HEK293 (cell line): ENCODE data around the gene GOSR2.
A peak's percentile ranks its signal among the peaks of the same experiment; 100 is the strongest.

Experiments
- CTCF ChIA-PET: fragments of 350-600 bp; formaldehyde crosslinking; extraction: SDS; loops from one replicate; lab custom pipeline; 2021; ENCODE audit warnings: antibody characterized with exemption; lab: Yijun Ruan, JAX
- POLR2A ChIA-PET: fragments of 300-600 bp; formaldehyde crosslinking; extraction: SDS; loops from one replicate; lab custom pipeline; 2020; ENCODE audit warnings: antibody characterized with exemption, inconsistent platforms; lab: Yijun Ruan, JAX
- H3K27ac ChIP-seq: fragments of 200-500 bp; sonication (Bioruptor generic); 2 replicates; pipeline ENCODE4 v1.5.1; 2014; ENCODE audit warnings: low read depth, low read length, control low read depth, inconsistent platforms; ENCODE audit errors: extremely low read depth
- H3K36me3 ChIP-seq, 2 experiments: fragments of 200-500 bp in 1 of 2; sonication (Bioruptor generic) in 1 of 2; 1 replicate in 1 of 2; 2 replicates in 1 of 2; pipeline ENCODE4 v1.5.1; 2014 to 2017; ENCODE audit warnings: inconsistent platforms in 2 of 2, low read length in 2 of 2; ENCODE audit not compliant: control insufficient read depth in 2 of 2, insufficient read depth in 1 of 2
- H3K4me1 ChIP-seq: fragments of 200-500 bp; sonication (Bioruptor generic); 2 replicates; pipeline ENCODE4 v1.5.1; 2014; ENCODE audit warnings: mild to moderate bottlenecking, low read length, inconsistent platforms; ENCODE audit not compliant: control insufficient read depth, insufficient read depth
- H3K4me3 ChIP-seq: 2 replicates; pipeline ENCODE4 v1.5.1; 2011; ENCODE audit warnings: low read depth, mild to moderate bottlenecking, control low read depth, low read length, moderate library complexity
- H3K9me3 ChIP-seq: fragments of 200-500 bp; sonication (Bioruptor generic); 2 replicates; pipeline ENCODE4 v1.5.1; 2014; ENCODE audit warnings: low read depth, low read length, inconsistent platforms; ENCODE audit not compliant: control insufficient read depth, insufficient read depth
- MEIS1 ChIP-seq: sonication (generic); formaldehyde crosslinking; IDR thresholded peaks from 2 replicates; pipeline ENCODE4 v1.8.1; 2022; ENCODE audit warnings: missing genetic modification reagents, mild to moderate bottlenecking, borderline replicate concordance
- SETDB1 ChIP-seq: IDR thresholded peaks from one replicate; pipeline ENCODE4 v1.6.1; 2017; ENCODE audit warnings: mild to moderate bottlenecking, low read length, moderate library complexity, mixed read lengths; ENCODE audit not compliant: insufficient read length
- ZBTB17 ChIP-seq: fragments of 450-650 bp; formaldehyde crosslinking; IDR thresholded peaks from 2 replicates; pipeline ENCODE4 v1.5.1; 2016; ENCODE audit warnings: missing biosample characterization, missing genetic modification characterization
- ZNF664 ChIP-seq: fragments of 450-650 bp; formaldehyde crosslinking; IDR thresholded peaks from 2 replicates; pipeline ENCODE4 v1.5.1; 2016; ENCODE audit warnings: missing biosample characterization, missing genetic modification characterization
- ZNF701 ChIP-seq: fragments of 450-650 bp; formaldehyde crosslinking; IDR thresholded peaks from 2 replicates; pipeline ENCODE4 v1.5.1; 2016; ENCODE audit warnings: missing biosample characterization, missing genetic modification characterization
- ZNF768 ChIP-seq: fragments of 450-650 bp; formaldehyde crosslinking; IDR thresholded peaks from 2 replicates; pipeline ENCODE4 v1.5.1; 2018; ENCODE audit warnings: missing biosample characterization, mild to moderate bottlenecking, missing genetic modification characterization
- ZSCAN23 ChIP-seq: fragments of 450-650 bp; formaldehyde crosslinking; IDR thresholded peaks from 2 replicates; pipeline ENCODE4 v1.5.1; 2016; ENCODE audit warnings: missing biosample characterization, missing genetic modification characterization
- TF ChIP-seq, protein P1 (sequence below): IDR thresholded peaks from 2 replicates; pipeline ENCODE4 v1.6.1; 2011; ENCODE audit warnings: mild to moderate bottlenecking, low read depth, low read length, borderline replicate concordance
- TF ChIP-seq, protein P2 (sequence below): fragments of 450-650 bp; formaldehyde crosslinking; IDR thresholded peaks from 2 replicates; pipeline ENCODE4 v1.5.1; 2016; ENCODE audit warnings: missing biosample characterization, missing genetic modification characterization
- TF ChIP-seq, protein P3 (sequence below): fragments of 450-650 bp; formaldehyde crosslinking; IDR thresholded peaks from 2 replicates; pipeline ENCODE4 v1.5.1; 2016; ENCODE audit warnings: missing biosample characterization, missing genetic modification characterization

The GOSR2 gene

DNA sequence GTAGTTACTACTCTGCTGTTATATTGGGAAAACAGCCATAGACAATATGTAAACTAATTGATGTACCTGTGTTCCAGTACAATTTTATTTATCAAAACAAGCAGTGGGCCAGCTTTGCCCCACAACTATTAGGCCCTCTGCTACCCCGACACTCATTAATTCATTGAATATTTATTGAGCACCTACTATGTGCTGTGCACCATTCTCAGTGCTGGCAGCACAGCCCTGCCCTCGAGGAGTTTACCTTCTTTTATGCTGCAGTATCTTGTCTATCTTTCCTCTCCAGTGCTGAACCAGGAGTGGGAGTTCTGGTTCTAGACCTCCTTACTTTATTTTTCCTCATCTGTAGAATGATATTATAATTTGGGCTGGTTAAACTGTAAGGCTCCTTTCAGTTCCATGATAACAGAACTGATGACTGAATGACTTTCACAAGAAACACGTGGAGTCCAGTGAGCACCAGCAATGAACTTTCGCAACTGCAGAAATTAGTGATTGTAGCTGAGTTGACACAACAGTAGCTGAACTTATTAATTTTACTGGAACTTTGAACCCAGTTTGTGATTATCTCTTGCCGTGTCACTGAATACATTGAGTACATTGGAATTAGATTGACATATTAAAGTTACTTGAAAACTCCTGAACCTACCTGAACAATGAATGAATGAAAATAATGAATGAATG is 2.4 kb downstream of the GOSR2 start:
- H3K27ac ChIP-seq = no peak overlapping the region
- peaks cover 6% of the 10 kb centered on the region for H3K4me1 ChIP-seq
- ChIA-PET CTCF (interaction anchor here (0.7 to 6.2 kb wide), 5 partner anchors 10 to 83 kb away, joined by 3 to 54 read pairs (median 3); partner anchors contain the start of gene WNT9B), POLR2A (no interaction called here)
- TF ChIP-seq SETDB1 (no peak), ZNF664 (peak; percentile 37; the same call in 1 of the 2 replicates)
- TF ChIP-seq, protein P1, sequence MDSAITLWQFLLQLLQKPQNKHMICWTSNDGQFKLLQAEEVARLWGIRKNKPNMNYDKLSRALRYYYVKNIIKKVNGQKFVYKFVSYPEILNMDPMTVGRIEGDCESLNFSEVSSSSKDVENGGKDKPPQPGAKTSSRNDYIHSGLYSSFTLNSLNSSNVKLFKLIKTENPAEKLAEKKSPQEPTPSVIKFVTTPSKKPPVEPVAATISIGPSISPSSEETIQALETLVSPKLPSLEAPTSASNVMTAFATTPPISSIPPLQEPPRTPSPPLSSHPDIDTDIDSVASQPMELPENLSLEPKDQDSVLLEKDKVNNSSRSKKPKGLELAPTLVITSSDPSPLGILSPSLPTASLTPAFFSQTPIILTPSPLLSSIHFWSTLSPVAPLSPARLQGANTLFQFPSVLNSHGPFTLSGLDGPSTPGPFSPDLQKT = no peak
- TF ChIP-seq, protein P2, sequence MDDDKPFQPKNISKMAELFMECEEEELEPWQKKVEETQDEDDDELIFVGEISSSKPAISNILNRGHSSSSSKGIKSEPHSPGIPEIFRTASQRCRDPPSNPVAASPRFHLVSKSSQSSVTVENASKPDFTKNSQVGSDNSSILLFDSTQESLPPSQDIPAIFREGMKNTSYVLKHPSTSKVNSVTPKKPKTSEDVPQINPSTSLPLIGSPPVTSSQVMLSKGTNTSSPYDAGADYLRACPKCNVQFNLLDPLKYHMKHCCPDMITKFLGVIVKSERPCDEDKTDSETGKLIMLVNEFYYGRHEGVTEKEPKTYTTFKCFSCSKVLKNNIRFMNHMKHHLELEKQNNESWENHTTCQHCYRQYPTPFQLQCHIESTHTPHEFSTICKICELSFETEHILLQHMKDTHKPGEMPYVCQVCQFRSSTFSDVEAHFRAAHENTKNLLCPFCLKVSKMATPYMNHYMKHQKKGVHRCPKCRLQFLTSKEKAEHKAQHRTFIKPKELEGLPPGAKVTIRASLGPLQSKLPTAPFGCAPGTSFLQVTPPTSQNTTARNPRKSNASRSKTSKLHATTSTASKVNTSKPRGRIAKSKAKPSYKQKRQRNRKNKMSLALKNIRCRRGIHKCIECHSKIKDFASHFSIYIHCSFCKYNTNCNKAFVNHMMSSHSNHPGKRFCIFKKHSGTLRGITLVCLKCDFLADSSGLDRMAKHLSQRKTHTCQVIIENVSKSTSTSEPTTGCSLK (tag by site-specific recombination) = no peak
- H3K9me3 ChIP-seq = no peaks in the 10 kb centered on the region
- no peak overlapping the region for H3K4me3 ChIP-seq
- H3K36me3 ChIP-seq = peaks cover 8 to 16% of the 10 kb centered on the region in 2 experiments; a peak in 2 of 3 replicates

DNA sequence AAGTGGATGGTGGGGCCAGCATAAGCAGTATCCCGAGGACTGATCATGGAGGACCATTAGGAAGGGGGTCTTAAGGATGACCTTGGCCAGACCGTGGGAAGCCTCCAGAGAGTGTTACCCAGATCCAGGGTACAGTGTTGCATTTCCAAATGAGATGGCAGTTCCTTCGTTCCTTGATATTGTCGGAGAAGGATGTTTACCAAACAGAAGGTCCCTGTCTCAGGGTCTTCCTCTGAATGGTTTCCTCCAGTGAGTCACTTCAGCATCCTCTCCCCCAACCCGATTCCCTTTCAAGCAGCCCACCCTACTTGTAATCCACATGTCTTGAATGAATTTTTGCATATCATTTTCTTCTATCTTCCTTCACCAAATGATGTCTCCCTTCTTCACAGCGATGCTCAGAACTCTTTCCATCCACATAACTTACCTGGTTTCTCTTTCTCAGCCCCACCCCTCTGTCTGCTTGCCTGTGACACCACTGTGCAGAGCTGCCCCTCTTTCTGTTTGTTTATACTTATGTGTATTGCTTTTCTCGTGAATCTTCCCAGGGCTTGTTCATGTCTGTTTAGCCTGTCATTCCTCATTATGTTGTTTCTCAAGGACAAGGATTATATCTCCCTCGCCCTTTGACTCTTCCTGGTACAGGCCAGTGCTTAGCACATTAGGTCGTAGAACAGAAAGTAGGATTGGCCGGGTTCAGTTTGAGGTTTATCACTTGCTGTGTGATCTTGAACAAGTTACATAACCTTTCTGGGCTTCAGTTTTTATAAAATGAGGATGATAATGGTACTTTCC is 5.7 kb downstream of the GOSR2 start:
- H3K9me3 ChIP-seq = no peaks in the 10 kb centered on the region
- no peak overlapping the region for H3K4me3 ChIP-seq
- ChIA-PET CTCF (interaction anchor here (6.2 kb wide), 1 partner anchor 14 kb away, joined by 54 read pairs; no protein-coding TSS in a partner anchor), POLR2A (no interaction called here)
- peaks cover 41 to 50% of the 10 kb centered on the region in 2 experiments for H3K36me3 ChIP-seq
- TF ChIP-seq, protein P3, sequence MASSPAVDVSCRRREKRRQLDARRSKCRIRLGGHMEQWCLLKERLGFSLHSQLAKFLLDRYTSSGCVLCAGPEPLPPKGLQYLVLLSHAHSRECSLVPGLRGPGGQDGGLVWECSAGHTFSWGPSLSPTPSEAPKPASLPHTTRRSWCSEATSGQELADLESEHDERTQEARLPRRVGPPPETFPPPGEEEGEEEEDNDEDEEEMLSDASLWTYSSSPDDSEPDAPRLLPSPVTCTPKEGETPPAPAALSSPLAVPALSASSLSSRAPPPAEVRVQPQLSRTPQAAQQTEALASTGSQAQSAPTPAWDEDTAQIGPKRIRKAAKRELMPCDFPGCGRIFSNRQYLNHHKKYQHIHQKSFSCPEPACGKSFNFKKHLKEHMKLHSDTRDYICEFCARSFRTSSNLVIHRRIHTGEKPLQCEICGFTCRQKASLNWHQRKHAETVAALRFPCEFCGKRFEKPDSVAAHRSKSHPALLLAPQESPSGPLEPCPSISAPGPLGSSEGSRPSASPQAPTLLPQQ (tag by site-specific recombination) = no peak
- no peak for TF ChIP-seq ZNF701 (tag by site-specific recombination)
- TF ChIP-seq ZNF768 (tag by site-specific recombination) = peak; percentile 47; the same call in 1 of the 2 replicates
- TF ChIP-seq MEIS1 (CRISPR knock-in tag) = no peak
- H3K27ac ChIP-seq = no peak overlapping the region
- H3K4me1 ChIP-seq = peaks cover 6% of the 10 kb centered on the region

DNA sequence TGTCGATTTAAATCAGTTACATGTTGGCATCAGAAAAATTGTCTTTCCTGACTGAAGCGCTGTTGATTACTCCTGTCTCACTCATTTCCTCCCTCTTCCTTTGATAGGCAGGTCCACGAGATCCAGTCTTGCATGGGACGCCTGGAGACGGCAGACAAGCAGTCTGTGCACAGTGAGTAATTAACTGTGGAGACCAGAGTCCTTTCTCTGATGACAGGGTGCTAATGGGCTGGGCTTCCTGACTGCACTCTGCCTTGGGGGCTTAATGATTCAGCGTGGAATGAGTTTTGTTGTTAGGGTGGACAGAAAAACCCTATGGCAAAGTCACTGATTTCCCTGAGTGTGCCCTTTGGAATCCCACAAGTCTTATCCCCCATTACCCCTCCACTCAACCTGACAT is 6.5 kb downstream of the GOSR2 start:
- Histone ChIP-seq H3K36me3 (peaks cover 48 to 57% of the 10 kb centered on the region in 2 experiments), H3K9me3 (no peaks in the 10 kb centered on the region), H3K4me3 (no peak overlapping the region), H3K4me1 (peaks cover under 1% of the 10 kb centered on the region; the same call in 1 of the 2 replicates)
- POLR2A ChIA-PET = no interaction called here
- TF ChIP-seq ZSCAN23 (no peak), ZBTB17 (peak; percentile 55; the same call in 1 of the 2 replicates)
- TF ChIP-seq, all 188 proteins: peak for 1
- no peak overlapping the region for H3K27ac ChIP-seq
- CTCF ChIA-PET = interaction anchor here (0.8 to 6.2 kb wide), 3 partner anchors 10 to 94 kb away, joined by 3 to 54 read pairs (median 3); no protein-coding TSS in a partner anchor
